Measurements from ENCODE around the gene WT1.

GRCh38 chr11:32447252-32447651, 11.9 kb upstream of the WT1 start:
- TF ChIP-seq CTCF (IDR thresholded peaks at IDR 0.05) (no peak), POLR2A (IDR thresholded peaks at IDR 0.05) (no peak)
